ENCODE data around the gene SFXN5. TPM values are rescaled to one million over a fixed set of nuclear protein-coding genes. Genes with fewer than 3 reads are reported as not detected.

Gene SFXN5
- total RNA-seq, 1 donor from 2014 or later, result 9.3 TPM

- Histone ChIP-seq H3K4me1 (peaks cover 5 to 15% of the 10 kb centered on the region in 2 donors), H3K4me3 (no peak overlapping the region), H3K36me3 (peaks cover 0 to 4% of the 10 kb centered on the region in 2 donors), H3K27ac (no peak overlapping the region), H3K9me3 (no peaks in the 10 kb centered on the region), H3K27me3 (no peaks in the 10 kb centered on the region)
- TF ChIP-seq CTCF (IDR thresholded peaks at IDR 0.05), result peak; percentile 66 to 82 (median 69)
- intact Hi-C loops (cut with DNase I), result loop anchor here (1.0 to 5.0 kb wide), 3 partner anchors 195 to 285 kb away; no protein-coding TSS in a partner anchor
- peak in 1 of 2 donors; percentile 77 for DNase-seq (ENCODE audit: low spot score in 2 of 2)
Observed at GRCh38 chr2:72892506-72893173, 178.9 kb downstream of the SFXN5 start.

Other genes starting within 250 kb of the SFXN5 start
- gene EXOC6B, start 245.7 kb downstream of the SFXN5 start, total RNA-seq, result 32.4 TPM
- 68.3 TPM for gene SPR, start 184.3 kb downstream of the SFXN5 start, total RNA-seq
- not detected for gene EMX1, start 154.2 kb downstream of the SFXN5 start, total RNA-seq
- 95.3 TPM for gene RAB11FIP5, start 41.2 kb upstream of the SFXN5 start, total RNA-seq
- gene NOTO, start 130.9 kb upstream of the SFXN5 start, total RNA-seq, result not detected
- 10.1 TPM for gene SMYD5, start 142.5 kb upstream of the SFXN5 start, total RNA-seq
- gene PRADC1, start 161.5 kb upstream of the SFXN5 start, total RNA-seq, result 77.0 TPM
- gene CCT7, start 162.6 kb upstream of the SFXN5 start, total RNA-seq, result 226 TPM
- 5.2 TPM for gene FBXO41, start 212.8 kb upstream of the SFXN5 start, total RNA-seq
- not detected for gene EGR4, start 221.8 kb upstream of the SFXN5 start, total RNA-seq